Left colon (tissue), 2 donors: ENCODE results near the gene CASZ1. TPM values are rescaled to one million over a fixed set of nuclear protein-coding genes. Genes with fewer than 3 reads are reported as not detected.
A peak's percentile ranks its signal among the peaks of the same experiment; 100 is the strongest.

ENCODE experiments used
- ATAC-seq: fragments of 200-7000 bp; cut with Tn5 transposase; one replicate; pipeline ENCODE4 v1.9.1; 2020; ENCODE audit warnings: mild to moderate bottlenecking, moderate library complexity
- DNase-seq, 2 donors: peaks; one replicate each; pipeline ENCODE4 v3.0.0-alpha.2; 2020
- intact Hi-C, 2 donors: fragments of 100-400 bp; cut with DNase I in 1 of 2; cut with micrococcal nuclease in 1 of 2; formaldehyde crosslinking; loops; one replicate each; pipeline versions ENCODE4 v1.11.2 to v1.14.0; 2022; cut with DNase I, micrococcal nuclease
- total RNA-seq, 2 donors: library from RNA; stranded (reverse); fragmentation: NEBNext Ultra II Directional; extraction: Animal tissue kit (Norgen Biotek cat#: 25700); gene quantifications; one replicate each; pipeline ENCODE4 v1.2.1, GENCODE V29; 2021
- donor health status: DM: no; HTN: no; CAD: no.
- donor health status: DM: yes; HTN: yes; CAD: no.

CASZ1 gene
- total RNA-seq, 2 donors from 2014 or later, result 61.3 to 63.8 TPM

GRCh38 chr1:10615332-10615731, 181.1 kb downstream of the CASZ1 start:
- ATAC-seq, result no peak
- intact Hi-C loops, result no loop called here
- DNase-seq, result no peak

GRCh38 chr1:10614377-10615225, 181.8 kb downstream of the CASZ1 start:
- intact Hi-C loops, result no loop called here
- ATAC-seq, result no peak
- DNase-seq, result no peak

DNA sequence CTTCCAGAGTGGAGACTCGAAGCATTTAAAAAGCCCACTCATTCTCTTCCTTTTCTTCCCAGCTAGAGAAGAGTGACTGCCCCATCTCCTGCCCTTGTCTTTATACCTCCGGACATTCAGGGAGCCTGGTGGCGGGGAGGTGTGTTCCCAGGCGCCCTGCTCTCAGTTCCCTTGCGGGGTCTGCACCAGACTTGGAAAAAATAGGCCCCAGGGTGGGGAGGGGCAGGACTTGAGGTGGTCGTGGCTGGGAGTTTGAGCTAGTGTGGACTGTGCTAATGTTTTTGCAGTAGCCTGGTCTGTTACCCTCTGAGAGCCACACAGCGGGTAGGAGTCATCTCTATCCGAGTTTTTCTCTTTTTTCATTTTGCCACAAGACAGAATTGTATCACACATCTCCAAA, 182.6 kb downstream of the CASZ1 start:
- intact Hi-C loops, result no loop called here
- DNase-seq, result no peak
- ATAC-seq, result no peak

GRCh38 chr1:10613340-10613739, 183.1 kb downstream of the CASZ1 start:
- intact Hi-C loops, result no loop called here
- ATAC-seq, result no peak
- DNase-seq, result no peak

DNA sequence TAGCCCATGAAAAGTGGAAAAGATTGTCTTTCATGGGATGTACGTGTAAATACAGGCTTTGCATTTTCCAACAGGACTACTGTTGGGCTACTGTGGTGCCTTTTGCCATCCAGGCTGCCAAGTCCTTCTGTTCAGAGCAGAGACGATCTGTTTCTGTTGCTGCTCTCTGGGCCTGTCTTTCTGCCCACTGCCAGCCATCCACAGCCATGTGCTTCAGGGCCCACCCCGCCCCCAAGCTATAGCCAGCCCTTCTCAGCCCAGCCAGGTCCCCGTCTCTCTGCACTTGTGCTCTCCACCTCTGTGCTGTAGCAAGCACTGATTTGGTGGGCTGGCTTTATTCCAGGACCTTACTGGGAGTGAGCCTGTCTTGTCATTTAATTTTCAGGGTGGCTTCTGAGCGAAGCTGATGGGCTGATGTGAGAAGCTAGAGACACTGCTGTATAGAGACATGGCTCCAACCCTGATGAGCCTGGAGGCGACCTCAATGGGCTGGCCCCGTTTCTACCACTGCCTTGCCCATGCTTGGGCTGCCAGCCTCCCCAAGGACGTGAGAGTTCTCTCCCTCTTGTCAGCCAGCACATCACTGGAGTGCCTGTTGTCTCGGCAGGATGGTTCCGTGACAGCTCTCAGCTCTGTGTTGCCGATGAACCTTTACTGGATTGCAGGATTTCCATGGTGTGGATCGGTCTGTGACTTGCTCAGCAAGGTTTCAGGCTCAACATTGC, 183.8 kb downstream of the CASZ1 start:
- intact Hi-C loops, result no loop called here
- ATAC-seq, result no peak
- no peak for DNase-seq

DNA sequence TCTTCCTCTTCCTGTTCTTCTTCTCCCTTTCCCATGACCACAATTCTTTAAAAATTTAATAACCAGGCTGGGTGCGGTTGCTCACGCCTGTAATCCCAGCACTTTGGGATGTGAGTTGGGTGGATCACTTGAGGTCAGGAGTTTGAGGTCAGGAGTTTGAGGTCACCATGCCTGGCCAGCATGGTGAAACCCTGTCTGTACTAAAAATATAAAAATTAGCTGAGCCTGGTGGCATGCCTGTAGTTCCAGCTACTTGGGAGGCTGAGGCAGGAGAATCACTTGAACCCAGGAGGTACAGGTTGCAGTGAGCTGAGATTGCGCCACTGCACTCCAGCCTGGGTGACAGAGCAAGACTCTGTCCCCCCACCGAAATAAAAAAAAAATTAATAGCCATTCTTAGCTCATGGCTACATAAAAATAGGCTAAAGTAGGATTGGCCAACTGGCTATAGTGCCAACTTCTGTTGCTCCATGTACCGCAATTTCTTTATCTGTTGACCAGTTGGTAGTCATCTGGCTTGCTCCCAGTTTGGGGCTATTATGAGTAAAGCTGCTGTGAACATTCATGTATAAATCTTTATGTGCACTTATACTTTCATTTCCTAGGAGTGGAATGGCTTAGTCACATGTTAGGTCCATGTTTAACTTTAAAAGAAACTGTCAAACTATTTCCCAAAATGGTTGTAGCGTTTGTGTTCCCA, 185.4 kb downstream of the CASZ1 start:
- intact Hi-C loops, result no loop called here
- no peak for ATAC-seq
- no peak for DNase-seq

GRCh38 chr1:10608690-10609089, 187.8 kb downstream of the CASZ1 start:
- intact Hi-C loops, result no loop called here
- ATAC-seq (no peak), DNase-seq (no peak)

GRCh38 chr1:10607228-10607627, 189.2 kb downstream of the CASZ1 start:
- intact Hi-C loops, result no loop called here
- no peak for ATAC-seq
- no peak for DNase-seq

GRCh38 chr1:10606064-10606463, 190.4 kb downstream of the CASZ1 start:
- intact Hi-C loops, result no loop called here
- no peak for DNase-seq

DNA sequence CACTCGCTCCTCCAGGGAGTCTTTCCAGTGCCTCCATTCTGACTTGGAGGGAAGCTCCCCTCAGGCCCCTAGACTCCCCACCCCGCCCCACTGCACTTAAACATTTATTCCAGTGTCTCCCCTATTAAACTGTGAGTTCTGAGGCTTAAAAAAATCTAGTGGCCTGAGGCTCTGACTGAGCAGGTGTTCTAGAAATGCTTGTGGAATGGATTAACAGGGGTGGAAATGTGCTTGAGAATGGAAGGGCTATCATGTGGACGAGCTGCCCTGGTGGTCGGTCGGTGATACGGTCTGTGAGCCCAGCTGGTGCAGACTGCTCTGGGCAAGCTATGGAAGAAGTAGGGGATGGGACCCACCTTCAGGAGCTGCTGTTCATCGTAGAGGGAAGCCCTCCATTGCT, 191.5 kb downstream of the CASZ1 start:
- intact Hi-C loops, result no loop called here
- no peak for DNase-seq
- ATAC-seq, result no peak

More at GRCh38 chr1:10606064-10606463, 190.4 kb downstream of the CASZ1 start:
- ATAC-seq, result no peak

GRCh38 chr1:10602936-10603335, 193.5 kb downstream of the CASZ1 start:
- intact Hi-C loops, result no loop called here
- ATAC-seq (no peak), DNase-seq (no peak)

GRCh38 chr1:10601342-10602070, 194.9 kb downstream of the CASZ1 start:
- ATAC-seq, result no peak
- intact Hi-C loops, result no loop called here

GRCh38 chr1:10599194-10599861, 197.1 kb downstream of the CASZ1 start:
- DNase-seq (no peak), ATAC-seq (peak; percentile 59)
- intact Hi-C loops, result no loop called here

More at GRCh38 chr1:10601342-10602070, 194.9 kb downstream of the CASZ1 start:
- DNase-seq, result no peak

- intact Hi-C loops, result no loop called here
- ATAC-seq (peak; percentile 38), DNase-seq (peak in 1 of 2 donors; percentile 21)
Observed at GRCh38 chr1:10598389-10598702, 198.1 kb downstream of the CASZ1 start.

- intact Hi-C loops, result no loop called here
- DNase-seq, result no peak
- ATAC-seq, result no peak
Observed at GRCh38 chr1:10597492-10598388, 198.7 kb downstream of the CASZ1 start.

GRCh38 chr1:10596780-10597179, 199.7 kb downstream of the CASZ1 start:
- intact Hi-C loops, result no loop called here
- DNase-seq (no peak), ATAC-seq (no peak)

GRCh38 chr1:10594595-10595223, 201.7 kb downstream of the CASZ1 start:
- no peak for DNase-seq
- no peak for ATAC-seq
- intact Hi-C loops, result no loop called here
